Tibial nerve (tissue), 4 donors: ENCODE measurements around the gene TMX3.

ENCODE experiments used
- CTCF ChIP-seq, 5 experiments: fragments of 200-600 bp in 3 of 5; fragments of 450-650 bp in 2 of 5; sonication (generic) in 3 of 5; IDR thresholded peaks; one replicate each; pipeline ENCODE4 v1.5.1; 2016 to 2019; ENCODE audit warnings: antibody characterized with exemption in 5 of 5, mild to moderate bottlenecking in 3 of 5, moderate library complexity in 2 of 5
- EP300 ChIP-seq, 2 donors: sonication (generic); formaldehyde crosslinking; IDR thresholded peaks; one replicate each; pipeline ENCODE4 v1.6.1; 2017; ENCODE audit warnings: antibody characterized with exemption in 2 of 2, mild to moderate bottlenecking in 1 of 2
- POLR2A ChIP-seq, 2 donors: fragments of 450-650 bp; IDR thresholded peaks; one replicate each; pipeline ENCODE4 v1.6.1; 2017; ENCODE audit warnings: antibody characterized with exemption in 2 of 2, mild to moderate bottlenecking in 2 of 2, moderate library complexity in 2 of 2

DNA sequence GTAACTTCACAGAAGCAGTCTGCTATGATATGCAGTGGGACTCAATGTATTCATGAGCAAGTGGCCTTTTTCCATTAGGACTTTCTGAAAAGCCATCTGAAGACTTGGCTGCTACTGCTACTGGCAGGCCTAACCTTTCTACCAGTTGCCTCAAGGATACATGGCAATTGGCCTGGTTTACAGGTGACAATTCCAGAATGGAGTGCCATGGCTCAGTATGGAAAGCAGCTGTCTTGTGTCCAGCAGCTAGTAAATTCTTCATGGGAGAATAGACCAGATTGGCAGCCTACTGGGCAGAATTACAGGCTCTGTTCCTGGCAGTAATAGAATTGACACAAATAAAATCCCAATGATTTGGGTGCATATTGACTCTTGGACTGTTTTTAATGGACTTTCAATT, 12.6 kb upstream of the TMX3 start:
- TF ChIP-seq CTCF (IDR thresholded peaks at IDR 0.05) (no peak), POLR2A (IDR thresholded peaks at IDR 0.05) (no peak), EP300 (IDR thresholded peaks at IDR 0.05) (no peak)
